ENCODE results near the gene MRPL47.
A peak's percentile ranks its signal among the peaks of the same experiment; 100 is the strongest.
"Not testable (repeated sequence)": the region's sequence is repeated elsewhere in the genome, so short reads cannot be mapped to it uniquely, and the experiment has no call there.

The MRPL47 gene

GRCh38 chr3:179604321-179605078 lies at the start of gene MRPL47, which contains the start of gene NDUFB5:
TSS of gene MRPL47 (minus strand) at chr3:179604638. CDS start at chr3:179604624, 14 bp downstream.
TSS of gene NDUFB5 (plus strand) at chr3:179604794. CDS start at chr3:179604816, 22 bp downstream.
- DNase-seq, result peak; percentile 87

- DNase-seq, result peak; percentile 63
Measured at GRCh38 chr3:179653096-179653797, 48.8 kb upstream of the MRPL47 start.

GRCh38 chr3:179652447-179653095 lies 48.1 kb upstream of the MRPL47 start, which contains the start of gene USP13:
TSS of gene USP13 (plus strand) at chr3:179653040. CDS start at chr3:179653226, 186 bp downstream.
- peak; percentile 55 for DNase-seq

- no peak for DNase-seq
Measured at GRCh38 chr3:179651687-179652446, 47.4 kb upstream of the MRPL47 start.

GRCh38 chr3:179646177-179646576 lies 41.7 kb upstream of the MRPL47 start:
- no peak for DNase-seq

GRCh38 chr3:179643837-179644236 lies 39.4 kb upstream of the MRPL47 start:
- not testable (repeated sequence) for DNase-seq

DNA sequence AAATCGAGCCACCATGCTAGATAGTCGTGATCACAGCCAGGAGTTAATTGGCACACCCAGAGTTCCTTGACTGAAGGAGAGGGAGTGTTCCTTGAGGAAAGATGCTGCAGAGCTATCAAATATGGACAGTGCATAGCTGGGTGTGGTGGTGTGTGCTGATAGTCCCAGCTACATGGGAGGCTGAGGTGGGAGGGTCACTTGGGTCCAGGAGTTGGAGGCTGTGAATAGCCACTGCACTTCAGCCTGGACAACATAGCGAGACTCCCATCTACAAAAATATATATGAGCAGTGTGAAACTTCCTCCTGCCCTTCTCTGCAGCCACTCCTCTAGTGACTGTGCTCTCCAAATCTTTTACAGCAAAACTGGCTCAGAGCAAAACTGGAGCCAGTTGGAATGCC lies 38.4 kb upstream of the MRPL47 start:
- no peak for DNase-seq

DNA sequence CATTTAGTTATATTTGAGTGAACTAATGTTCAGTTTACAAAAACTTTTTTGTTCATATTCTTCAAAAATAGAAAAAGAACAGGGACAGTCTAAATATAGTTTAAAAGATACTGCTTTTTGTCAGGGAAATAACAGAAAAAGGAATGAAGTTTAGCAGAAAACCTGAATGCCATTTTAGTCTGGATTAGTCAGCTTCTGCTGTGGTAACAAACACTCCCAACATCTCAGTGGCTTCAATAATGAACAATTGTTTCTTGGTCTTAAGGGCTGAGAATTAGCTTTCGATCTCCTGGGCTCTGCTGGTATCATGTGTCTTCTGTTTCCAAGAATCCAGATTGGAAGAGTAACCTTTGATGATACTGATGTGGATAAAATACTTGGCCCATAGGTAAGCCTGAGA lies 36.0 kb upstream of the MRPL47 start:
- no peak for DNase-seq

DNA sequence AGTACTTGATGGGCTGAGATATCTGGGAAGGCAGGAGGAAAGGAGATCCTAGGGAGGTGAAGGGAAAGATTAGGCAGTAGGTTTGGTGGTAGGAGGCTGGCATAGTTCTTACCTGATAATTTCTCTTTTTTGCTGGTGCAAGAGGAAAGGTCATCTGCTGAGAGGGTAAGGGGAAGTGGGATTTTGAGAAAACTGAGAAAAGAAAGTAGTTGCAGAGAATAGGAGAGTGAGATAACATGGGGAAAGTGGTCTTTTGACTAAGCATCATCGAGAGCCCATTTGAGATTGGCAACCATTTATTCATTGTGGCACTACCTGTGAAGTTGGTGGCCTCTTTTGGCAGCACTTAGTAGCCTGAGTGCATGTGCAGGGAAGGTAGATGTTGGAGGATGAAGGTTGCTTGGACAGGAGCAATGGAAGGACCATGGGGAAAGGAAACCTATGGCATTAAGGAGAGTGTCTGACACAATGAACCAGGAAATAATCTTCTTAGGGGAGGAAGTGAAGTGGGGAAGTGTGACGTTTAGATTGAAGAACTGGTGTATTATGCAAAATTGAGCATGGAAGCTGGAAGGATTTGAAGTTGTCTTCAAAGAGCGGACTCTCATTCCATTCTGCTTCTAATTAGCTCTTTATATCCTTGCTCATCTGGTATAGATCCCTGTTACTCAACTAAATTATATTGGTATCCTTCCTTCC lies 26.5 kb upstream of the MRPL47 start:
- DNase-seq, result no peak

GRCh38 chr3:179624451-179624850 lies 20.0 kb upstream of the MRPL47 start:
- no peak for DNase-seq

DNA sequence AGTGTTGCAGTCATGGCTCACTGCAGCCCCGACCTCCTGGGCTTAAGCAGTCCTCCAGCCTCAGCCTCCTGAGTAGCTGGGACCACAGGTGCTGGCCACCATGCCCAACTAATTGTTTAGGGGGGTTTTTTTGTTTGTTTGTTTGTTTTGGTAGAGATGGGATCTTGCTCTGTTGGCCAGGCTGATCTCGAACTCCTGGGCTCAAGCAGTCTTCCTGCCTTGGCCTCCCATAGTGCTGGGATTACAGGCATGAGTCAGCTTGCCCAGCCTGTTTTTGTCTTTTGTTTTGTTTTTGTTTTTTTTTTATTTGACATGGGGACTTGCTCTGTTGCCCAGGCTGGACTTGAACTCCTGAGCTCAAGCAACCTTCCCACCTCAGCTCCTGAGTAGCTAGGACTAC lies 17.6 kb upstream of the MRPL47 start:
- DNase-seq, result no peak

DNA sequence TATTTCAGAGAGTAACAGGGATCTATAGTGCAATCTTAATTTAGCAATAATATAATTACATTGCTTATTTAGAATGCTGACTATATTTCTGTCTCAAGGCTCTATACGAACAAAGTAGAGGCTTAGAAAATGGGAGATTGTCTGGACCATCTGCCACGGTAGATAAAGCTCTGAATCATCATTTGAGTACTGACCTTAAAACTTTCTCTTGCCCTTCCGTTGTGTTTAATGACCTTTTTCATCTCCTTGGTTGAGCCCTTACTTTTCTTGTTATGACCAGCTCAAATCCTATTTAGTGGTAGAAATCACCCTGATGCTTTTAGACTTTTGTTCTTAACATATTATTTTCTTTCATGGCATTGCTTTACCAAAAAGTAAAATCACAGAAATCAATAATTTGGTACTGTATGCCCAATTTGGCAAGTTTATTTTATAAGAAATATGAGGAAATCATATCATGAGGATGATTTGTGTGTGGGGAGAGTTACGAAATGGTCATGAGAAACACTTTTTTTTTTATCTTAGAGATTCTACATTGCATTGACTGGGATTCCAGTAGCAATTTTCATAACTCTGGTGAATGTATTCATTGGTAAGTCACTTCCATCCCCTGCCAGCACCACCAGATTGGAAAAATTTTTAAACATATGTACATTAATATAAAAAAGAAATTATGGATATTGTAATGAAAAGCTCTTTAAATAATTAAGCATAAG lies 11.2 kb upstream of the MRPL47 start:
- no peak for DNase-seq

- DNase-seq, result no peak
Measured at GRCh38 chr3:179613807-179614206, 9.4 kb upstream of the MRPL47 start.

- DNase-seq, result no peak
Measured at GRCh38 chr3:179610066-179610465, 5.6 kb upstream of the MRPL47 start.

DNA sequence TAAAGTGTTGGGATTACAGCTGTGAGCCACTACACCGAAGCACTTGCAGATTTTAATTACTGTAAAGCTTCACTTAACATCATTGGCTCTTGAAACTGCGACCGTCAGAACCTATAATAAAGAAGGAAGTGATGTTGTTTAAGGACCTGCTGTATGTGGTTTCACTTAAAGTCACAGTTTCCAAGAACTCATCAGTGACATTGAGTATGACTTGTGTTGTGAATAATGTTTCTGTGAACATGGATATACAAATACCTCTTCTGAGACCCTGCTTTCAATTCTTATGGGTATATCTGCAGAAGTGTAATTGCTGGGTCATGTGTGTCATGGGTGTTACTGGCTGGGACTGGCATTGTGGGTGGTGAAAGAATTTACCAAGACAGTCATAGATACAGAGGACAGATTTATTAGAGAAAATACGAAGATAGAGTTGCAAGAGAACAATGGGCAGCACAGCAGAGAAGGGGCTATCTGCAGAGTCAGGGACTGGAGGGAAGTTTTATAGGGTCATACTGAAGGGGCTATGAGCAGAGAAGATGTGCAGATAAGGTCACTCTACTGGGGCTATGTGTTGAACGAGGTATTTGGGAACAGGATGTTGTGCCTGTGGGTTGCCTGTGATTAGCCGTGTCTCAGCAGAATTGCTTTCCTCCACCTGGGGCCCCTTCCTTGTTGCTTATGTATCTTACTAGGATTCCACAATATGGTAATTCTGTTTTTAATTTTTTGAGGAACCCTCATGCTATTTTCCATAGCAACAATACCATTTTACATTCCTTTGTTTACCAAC lies 4.7 kb upstream of the MRPL47 start:
- DNase-seq, result no peak

- no peak for DNase-seq
Measured at GRCh38 chr3:179606534-179607085, 2.2 kb upstream of the MRPL47 start.

- no peak for DNase-seq
Measured at GRCh38 chr3:179603831-179604230, 607 bp downstream of the MRPL47 start.

DNA sequence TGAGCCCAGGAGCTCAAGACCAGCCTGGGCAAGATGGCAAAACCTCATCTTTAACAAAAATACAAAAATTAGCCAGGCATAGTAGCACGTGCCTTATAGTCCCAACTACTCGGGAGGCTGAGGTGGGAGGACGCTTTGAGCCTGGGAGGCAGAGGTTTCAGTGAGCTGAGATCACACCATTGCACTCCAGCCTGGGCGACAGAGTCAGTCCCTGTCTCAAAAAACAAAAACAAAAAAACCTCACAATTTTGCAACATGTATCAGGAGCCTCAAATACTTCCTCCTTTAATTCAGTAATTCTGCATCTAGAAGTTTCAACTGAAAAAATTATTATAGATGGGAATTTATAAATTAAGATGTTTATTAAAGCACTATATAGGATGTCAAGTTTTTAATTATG lies 1.1 kb downstream of the MRPL47 start:
- DNase-seq, result no peak

DNA sequence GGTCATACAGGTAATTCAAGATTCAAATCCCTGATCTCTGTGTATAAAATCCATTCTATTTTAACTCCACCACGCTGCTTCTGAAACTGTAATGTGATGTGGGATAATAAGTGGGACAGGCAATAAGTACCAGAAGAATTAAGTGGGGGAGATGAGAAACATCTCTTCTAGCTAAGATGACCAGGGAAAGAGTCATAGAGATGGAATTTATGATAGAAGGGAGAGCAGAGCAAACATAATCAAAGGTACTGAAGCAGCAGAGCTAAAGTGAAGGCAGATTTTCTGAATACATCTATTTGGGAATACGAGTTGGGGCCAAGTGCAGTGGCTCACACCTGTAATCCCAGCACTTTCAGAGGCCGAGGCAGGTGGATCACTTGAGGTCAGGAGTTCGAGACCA lies 4.9 kb downstream of the MRPL47 start:
- DNase-seq, result no peak

DNA sequence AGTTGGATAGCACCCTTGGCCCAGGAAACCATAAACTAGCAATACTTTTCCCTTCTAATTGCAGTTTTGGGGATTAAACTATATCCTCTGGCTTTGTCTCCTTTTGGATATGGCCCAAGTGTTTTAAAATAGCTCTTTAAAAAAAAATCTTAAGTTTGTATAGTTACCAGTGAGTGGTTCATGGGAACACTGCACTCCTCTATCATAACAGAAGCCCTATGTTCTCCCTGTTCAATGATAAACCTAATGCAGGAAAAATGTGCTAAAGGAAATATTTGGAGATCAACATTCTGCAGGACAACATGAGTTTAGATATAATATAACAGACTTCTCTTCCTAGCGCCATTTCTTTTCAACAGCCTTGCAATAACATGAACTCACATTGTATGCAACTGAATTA lies 13.1 kb downstream of the MRPL47 start:
- no peak for DNase-seq

All from activated CD4-positive, CD25-positive, alpha-beta regulatory T cell treated with anti-CD3 and anti-CD28 coated beads, Interleukin-2, amount 50 U/mL, for 72 hours (primary cell).